Stimulated activated CD8-positive, alpha-beta memory T cell treated with anti-CD3 and anti-CD28 coated beads, Interleukin-4, amount 100 ng/mL, for 48 hours (primary cell): ENCODE measurements around the gene STX10.
A peak's percentile ranks its signal among the peaks of the same experiment; 100 is the strongest.

Source experiments
- DNase-seq: peaks from one replicate; pipeline ENCODE4 v3.0.0-alpha.2; 2020

Gene STX10

DNA sequence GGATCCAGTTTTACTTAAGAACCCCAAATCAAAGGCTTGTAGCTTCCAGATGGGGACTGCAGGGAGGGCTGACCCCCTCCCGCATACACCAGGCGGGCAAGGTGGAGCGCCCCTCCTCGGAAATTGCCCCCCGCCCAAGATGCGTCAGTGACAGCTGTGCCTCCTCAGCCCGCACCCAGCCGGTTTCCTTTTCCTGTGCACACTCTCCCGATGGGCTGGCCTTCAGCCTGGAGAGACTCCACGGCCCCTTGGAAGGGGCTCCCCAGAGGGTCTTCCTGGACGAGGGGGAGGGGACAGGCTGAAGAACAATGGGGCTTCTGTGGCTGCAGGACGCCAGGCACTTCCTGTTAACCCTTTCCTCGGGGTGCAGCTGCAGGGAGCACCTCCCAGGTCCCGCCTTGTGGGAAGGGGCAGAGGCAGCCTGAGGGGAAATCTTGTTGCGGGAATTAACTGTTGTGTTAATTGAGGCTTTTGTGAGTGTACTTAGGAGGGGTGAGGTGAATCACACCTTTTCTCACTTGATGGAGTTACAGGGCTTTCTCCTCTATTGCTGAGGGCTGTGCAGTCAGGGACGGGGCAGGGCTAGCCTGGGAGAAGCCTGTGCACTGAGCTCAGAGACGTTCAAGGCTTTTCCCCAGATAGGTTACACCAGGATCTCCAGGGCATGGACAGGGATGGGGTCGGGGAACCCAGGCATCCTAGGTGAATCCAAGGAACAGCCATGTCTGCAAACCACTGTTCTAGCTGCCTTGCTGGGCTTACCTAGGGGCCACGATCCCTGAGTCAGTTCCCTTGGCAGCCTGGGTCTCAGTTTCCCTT is 14.4 kb upstream of the STX10 start:
- peak; percentile 60 for DNase-seq

DNA sequence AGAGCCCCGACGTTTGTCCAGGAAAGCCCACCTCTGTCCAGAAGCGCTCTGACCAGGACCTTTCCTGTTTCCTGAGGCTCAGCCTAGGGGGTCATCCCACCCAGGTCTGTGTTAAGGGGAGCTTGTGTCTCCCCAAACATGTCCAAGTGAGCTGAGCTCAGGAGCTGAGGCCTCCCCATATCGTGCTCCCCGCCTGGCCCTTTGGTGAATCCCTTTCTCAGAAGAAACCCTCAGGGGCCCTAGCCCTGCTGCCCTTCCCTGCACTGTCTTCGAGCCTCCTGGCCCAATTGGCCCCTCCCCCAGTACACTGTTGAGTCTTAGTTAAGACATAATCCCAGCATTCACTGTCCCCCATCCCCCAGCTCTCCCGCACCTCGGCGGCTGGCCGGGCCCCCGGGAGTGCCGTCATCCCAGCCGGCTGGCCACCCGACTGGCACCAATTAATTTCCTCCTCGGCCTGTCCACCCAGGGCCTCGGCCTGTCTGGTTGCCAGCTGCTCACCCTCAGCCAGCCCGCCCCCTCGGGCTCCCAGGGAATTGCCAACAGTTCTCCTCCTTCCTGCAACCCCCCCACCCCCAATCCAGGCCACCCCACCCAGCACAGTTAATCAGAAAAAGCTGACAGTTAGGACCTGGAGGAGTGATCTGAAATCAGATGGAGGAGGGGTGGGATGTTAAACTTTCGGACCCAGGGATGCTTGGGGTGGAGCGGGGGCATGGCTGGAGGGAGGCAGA is 13.6 kb upstream of the STX10 start:
- DNase-seq: peak; percentile 69

DNA sequence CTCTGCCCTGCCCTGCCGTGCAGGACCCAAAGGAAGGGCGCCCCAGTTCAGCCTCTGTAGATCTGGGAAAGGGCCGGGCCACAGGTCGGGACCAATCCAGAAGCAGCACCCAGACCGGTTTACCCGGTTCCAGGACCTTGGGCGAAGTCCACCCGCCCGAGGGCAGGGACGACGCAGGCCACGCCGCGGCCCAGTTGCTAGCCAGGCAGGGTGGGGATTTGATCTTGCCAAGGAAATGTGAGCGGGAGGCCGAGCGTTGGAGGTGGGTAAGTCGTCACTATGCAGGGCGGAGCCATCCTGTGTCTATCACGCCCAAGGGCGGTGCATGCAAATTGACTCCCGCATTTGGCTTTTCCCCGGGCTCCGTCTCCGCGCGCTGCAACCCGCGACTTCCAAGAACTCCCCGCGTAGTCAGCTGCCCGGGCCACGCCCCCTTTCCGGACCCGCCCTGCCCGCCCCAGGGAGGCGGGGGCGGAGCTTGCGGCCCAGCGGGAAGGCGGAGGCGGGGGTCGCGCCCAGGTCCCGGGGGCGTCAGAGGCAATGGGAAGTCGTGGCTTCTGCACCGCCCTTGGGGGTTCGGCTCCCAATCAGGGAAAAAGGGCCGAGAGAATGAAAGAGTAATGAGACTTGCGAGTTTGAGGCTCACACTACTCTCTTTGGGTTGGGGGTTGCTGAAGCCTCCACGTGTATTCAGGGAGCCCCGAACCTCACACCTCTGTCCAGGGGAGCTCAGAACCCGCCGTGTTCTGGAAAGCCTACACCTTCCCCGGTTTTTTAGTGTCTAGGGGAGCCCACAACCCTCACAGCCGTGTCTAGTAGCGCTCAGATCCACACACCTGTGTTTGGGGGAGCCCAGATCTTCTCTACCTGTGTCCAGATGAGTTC is 12.8 kb upstream of the STX10 start:
- DNase-seq: peak; percentile 95

DNA sequence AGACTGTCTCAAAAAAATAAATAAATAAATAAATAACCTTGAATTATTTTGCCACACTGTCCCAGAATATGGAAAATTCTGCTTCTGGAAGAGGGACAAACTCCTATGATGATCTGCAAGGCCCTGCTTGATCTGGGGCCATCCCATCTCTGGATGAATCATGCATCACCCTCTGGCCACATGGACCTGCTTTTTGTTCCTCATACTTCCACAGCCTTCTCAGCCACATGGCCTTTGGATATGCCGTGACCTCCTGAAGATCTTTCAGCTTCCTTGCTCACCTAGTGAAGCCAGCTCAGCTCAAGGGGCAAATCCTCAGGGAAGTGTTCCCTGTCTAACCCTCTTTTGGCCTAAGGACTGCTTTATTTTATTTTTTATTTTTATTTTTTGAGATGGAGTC is 10.4 kb upstream of the STX10 start:
- no peak for DNase-seq

DNA sequence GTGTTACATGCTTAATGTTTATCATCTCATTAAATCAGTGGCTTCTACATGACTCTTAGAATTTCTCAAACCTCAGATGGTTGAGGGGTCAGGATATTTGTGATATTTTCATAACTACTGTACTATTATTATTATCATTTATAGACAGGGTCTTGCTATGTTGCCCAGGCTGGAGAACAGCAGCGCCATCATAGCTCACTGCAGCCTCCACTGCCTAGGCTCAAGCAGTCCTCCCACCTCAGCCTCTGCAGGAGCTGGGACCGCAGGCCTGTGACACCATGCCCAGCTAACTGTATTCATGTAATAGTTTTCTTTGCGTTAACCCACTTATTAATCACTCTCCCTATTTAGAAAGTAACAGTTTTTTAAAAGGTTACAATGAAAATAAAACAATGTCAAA is 9.5 kb upstream of the STX10 start:
- DNase-seq: no peak

GRCh38 chr19:13155472-13156359 is 5.5 kb upstream of the STX10 start:
- DNase-seq: peak; percentile 81

- peak; percentile 85 for DNase-seq
Measured at GRCh38 chr19:13154911-13155471, 4.8 kb upstream of the STX10 start.

- peak; percentile 86 for DNase-seq
Measured at GRCh38 chr19:13154241-13154778, 4.1 kb upstream of the STX10 start.

- DNase-seq: no peak
Measured at GRCh38 chr19:13153569-13154240, 3.5 kb upstream of the STX10 start.

DNA sequence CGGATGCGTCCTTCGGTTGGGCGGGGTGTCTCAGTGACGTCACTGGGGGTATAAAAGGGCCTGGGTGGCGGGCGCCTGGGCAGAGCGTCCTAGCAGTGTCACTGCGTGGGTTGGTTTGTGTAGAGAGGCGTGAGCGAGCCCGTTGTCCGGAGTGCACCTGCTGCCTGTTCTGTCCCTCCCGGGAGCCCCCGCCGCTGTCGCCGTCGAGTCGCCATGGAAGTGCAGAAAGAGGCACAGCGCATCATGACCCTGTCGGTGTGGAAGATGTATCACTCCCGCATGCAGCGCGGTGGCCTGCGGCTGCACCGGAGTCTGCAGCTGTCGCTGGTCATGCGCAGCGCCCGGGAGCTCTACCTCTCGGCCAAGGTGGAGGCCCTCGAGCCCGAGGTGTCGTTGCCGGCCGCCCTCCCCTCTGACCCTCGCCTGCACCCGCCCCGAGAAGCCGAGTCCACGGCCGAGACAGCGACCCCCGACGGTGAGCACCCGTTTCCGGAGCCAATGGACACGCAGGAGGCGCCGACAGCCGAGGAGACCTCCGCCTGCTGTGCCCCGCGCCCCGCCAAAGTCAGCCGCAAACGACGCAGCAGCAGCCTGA is 2.9 kb upstream of the STX10 start:
- DNase-seq: peak; percentile 99

- no peak for DNase-seq
Measured at GRCh38 chr19:13152356-13152973, 2.3 kb upstream of the STX10 start.

DNA sequence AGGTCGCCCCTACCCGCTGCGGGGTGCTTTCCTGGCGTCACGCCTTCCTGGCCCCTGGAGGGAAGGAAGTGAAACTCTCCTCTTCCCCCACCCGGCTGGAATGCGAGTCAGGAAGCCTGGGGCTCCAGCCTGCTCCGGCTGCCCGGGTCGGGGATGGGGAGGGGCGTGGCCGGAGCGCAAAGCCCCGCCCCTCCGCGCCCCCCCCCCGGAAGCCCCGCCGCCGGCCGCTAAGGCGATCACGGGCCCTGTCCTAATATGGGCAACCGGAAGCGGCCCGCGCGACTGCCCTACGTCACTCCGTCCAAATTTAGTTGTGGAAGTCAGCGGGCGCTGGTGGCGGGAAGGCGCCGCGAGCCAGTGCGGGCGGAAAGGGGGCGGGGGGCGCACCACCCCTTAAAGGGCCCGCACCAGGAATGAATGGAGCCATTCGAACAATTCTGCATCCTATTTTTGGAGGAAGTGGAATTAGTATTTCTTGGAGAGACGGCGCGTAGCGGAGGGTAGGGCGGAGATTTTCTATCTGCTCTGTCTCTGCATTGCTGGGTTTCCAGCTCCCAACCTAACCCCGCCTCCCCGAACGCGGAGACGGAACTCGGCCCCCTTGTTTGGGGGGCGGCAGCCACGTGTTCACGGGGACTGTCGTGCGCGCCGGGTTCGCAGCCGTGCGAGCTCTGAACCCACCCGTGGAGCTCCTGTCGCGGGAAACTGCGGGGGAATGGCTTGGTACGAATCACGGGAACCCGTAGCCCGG is 1.6 kb upstream of the STX10 start:
- peak; percentile 96 for DNase-seq

DNA sequence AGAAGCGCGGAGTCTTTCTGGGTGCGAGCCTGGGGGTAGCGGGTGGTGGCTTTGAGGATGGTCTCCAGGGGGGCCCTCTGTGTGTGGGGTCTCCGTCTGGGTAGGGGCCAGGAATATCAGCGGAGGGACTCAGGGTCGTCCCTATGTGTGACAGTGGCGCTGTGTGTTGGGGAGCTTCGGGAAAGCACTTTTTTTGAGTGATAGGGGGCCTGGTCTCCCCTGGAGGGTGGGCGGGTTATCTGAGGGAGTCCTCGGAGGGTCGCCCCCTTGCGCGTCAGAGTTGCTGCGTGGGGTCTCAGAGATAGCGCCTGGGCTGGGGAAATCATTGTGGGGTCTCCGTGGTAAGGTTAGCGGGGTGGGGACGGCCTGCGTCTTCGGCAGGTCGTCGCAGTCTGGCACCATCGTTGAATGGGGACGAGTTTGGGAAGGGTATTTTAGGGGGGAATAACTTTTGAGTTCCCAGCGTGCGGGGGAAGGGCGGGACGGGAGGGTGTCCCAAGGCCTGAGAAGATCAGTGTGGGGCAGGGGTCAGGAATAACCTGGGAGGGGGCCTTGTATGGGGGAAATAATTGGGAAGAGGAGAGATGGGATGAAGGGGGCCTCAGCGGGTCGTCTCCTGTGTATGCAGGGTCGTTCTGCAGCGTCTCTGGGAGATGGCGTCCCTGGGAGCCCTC is 893 bp upstream of the STX10 start:
- DNase-seq: peak; percentile 57

DNA sequence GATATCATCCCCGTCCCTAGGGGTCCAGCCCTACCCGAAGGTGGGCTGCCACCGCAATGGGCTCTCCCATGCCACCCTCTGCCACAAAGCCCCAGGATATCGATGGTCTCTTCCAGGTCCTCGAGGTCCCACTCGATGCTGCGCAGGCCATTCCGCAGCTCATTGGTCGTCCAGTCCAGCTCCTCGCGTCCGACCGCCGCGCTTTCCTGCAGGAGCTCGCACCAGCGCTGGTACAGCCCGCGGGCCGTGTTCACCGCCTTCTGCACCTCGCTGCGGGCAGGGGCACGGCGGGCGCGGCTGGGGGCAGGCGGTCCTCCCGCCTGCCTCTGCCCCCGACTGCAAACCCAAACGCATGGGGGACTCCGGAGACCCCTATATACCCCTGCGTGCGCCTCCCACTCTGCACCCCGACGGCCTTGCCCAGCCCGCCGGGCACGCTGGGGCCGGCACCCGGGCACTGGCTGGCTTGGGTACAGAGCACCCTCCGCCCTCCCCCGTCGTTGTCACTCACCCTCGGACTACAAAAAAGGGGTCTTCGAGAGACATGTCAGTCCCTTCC is 468 bp downstream of the STX10 start:
- DNase-seq: peak; percentile 61

DNA sequence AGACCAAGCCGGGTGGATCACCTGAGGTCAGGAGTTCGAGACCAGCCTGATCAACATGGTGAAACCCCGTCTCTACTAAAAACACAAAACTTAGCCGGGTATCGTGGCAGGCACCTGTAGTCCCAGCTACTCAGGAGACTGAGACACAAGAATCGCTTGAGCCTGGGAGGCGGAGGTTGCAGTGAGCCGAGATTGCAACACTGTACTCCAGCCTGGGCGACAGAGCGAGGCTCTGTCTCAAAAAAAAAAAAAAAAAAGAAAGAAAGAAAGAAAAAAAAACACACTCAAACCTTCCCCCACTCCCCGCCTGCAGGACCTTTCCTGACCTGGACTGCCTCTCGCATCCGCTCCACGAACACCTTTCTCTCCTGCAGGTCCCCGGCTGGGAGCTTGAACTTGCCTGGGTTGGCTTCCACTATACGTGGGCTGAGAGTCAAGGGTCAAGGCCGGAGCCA is 975 bp downstream of the STX10 start:
- peak; percentile 33 for DNase-seq

- no peak for DNase-seq
Measured at GRCh38 chr19:13146763-13147563, 3.2 kb downstream of the STX10 start.

DNA sequence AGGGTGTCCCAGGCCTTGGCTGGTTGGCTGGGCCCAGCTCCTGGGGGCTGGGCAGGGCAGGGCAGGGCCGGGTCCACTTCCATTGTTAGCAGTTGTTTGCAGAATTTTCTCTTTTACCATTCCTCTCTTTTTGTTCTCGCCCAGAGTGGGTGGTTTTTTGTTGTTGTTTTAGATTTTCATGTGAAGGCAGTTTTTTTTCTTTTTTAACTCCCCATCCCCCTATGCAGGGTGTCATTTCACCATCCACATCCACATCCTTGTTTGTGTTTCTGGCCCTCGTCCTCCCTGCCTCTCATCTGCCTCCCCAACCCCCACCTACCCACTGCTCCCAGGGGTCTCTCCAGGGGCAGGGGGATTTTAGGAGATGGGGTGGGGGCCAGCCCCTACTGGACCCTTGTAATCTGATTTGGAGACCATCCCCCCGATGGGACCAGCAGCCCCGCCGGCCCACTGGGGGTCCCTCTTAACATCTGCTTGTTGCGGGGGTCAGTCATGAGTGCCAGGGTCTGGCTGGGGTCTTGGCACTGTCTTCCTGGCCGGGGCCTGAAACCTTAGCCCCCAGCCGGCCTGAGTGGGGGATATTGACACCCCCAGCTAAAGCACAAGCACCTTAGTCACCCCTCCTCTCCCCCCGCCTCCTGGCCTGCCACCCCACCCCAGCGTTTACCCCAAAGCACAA is 10.4 kb downstream of the STX10 start:
- DNase-seq: no peak
